HCT116 (cell line): ENCODE measurements around the gene CDH4.

Experiments used
- ELF1 ChIP-seq: IDR thresholded peaks from 2 replicates; pipeline ENCODE4 v1.6.1; 2012; ENCODE audit warnings: low read depth, borderline replicate concordance
- JUND ChIP-seq: IDR thresholded peaks from 2 replicates; pipeline ENCODE4 v1.6.1; 2012
- POLR2A ChIP-seq: IDR thresholded peaks from 2 replicates; pipeline ENCODE4 v1.7.0; 2011; ENCODE audit warnings: borderline replicate concordance; ENCODE audit not compliant: insufficient read depth, insufficient read length; ENCODE audit errors: extremely low read depth
- POLR2AphosphoS5 ChIP-seq: IDR thresholded peaks from 2 replicates; pipeline ENCODE4 v1.6.1; 2011; ENCODE audit warnings: mild to moderate bottlenecking, low read depth, low read length, moderate library complexity
- REST ChIP-seq: IDR thresholded peaks from 2 replicates; pipeline ENCODE4 v1.6.1; 2012; ENCODE audit warnings: low read depth
- SP1 ChIP-seq: IDR thresholded peaks from 2 replicates; pipeline ENCODE4 v1.6.1; 2012; ENCODE audit warnings: low read depth
- TF ChIP-seq, protein P1 (sequence below): IDR thresholded peaks from 2 replicates; pipeline ENCODE4 v1.6.1; 2011; ENCODE audit warnings: mild to moderate bottlenecking, low read length, moderate library complexity; ENCODE audit not compliant: insufficient replicate concordance; ENCODE audit errors: extremely low read depth
- TF ChIP-seq, protein P2 (sequence below), 3 experiments: fragments of 200-600 bp in 1 of 3; sonication (generic) in 1 of 3; IDR thresholded peaks in 2 of 3; conservative IDR thresholded peaks in 1 of 3; 2 replicates each; pipeline ENCODE4 v1.5.1; 2012 to 2017; ENCODE audit warnings: low read depth in 2 of 3, low read length in 2 of 3, antibody characterized with exemption in 1 of 3, borderline replicate concordance in 1 of 3, control low read depth in 1 of 3, mild to moderate bottlenecking in 1 of 3, mixed read lengths in 1 of 3, mixed run types in 1 of 3, moderate library complexity in 1 of 3; ENCODE audit not compliant: insufficient read depth in 1 of 3

- no peak for TF ChIP-seq REST
- no peak for TF ChIP-seq POLR2A
- no peak for TF ChIP-seq SP1
- no peak for TF ChIP-seq JUND
- TF ChIP-seq, protein P1, sequence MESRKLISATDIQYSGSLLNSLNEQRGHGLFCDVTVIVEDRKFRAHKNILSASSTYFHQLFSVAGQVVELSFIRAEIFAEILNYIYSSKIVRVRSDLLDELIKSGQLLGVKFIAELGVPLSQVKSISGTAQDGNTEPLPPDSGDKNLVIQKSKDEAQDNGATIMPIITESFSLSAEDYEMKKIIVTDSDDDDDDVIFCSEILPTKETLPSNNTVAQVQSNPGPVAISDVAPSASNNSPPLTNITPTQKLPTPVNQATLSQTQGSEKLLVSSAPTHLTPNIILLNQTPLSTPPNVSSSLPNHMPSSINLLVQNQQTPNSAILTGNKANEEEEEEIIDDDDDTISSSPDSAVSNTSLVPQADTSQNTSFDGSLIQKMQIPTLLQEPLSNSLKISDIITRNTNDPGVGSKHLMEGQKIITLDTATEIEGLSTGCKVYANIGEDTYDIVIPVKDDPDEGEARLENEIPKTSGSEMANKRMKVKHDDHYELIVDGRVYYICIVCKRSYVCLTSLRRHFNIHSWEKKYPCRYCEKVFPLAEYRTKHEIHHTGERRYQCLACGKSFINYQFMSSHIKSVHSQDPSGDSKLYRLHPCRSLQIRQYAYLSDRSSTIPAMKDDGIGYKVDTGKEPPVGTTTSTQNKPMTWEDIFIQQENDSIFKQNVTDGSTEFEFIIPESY: no peak
- TF ChIP-seq, protein P2, sequence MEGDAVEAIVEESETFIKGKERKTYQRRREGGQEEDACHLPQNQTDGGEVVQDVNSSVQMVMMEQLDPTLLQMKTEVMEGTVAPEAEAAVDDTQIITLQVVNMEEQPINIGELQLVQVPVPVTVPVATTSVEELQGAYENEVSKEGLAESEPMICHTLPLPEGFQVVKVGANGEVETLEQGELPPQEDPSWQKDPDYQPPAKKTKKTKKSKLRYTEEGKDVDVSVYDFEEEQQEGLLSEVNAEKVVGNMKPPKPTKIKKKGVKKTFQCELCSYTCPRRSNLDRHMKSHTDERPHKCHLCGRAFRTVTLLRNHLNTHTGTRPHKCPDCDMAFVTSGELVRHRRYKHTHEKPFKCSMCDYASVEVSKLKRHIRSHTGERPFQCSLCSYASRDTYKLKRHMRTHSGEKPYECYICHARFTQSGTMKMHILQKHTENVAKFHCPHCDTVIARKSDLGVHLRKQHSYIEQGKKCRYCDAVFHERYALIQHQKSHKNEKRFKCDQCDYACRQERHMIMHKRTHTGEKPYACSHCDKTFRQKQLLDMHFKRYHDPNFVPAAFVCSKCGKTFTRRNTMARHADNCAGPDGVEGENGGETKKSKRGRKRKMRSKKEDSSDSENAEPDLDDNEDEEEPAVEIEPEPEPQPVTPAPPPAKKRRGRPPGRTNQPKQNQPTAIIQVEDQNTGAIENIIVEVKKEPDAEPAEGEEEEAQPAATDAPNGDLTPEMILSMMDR (IDR thresholded peaks at IDR 0.05 in 2 of 3, conservative IDR thresholded peaks at IDR 0.05 in 1 of 3; ENCODE audit: borderline replicate concordance in 1 of 3, insufficient read depth in 1 of 3, low read depth in 2 of 3, low read length in 2 of 3): no peak
- TF ChIP-seq ELF1: no peak
- TF ChIP-seq POLR2AphosphoS5: no peak
These were observed 181.1 kb downstream of the CDH4 start for GRCh38 chr20:61433176-61433575.
